Fibroblast of lung (primary cell): ENCODE measurements around the gene KIF4A.

Experiments used
- EZH2 ChIP-seq: IDR thresholded peaks from 2 replicates; pipeline ENCODE4 v1.5.1; 2012; ENCODE audit warnings: low read length, control low read depth, mild to moderate bottlenecking; ENCODE audit errors: missing control alignments
- TF ChIP-seq, protein P1 (sequence below), 2 donors: IDR thresholded peaks in 1 of 2; conservative IDR thresholded peaks in 1 of 2; 1 replicate in 1 of 2; 2 replicates in 1 of 2; pipeline ENCODE4 v1.5.1; 2011 to 2012; ENCODE audit warnings: low read length in 2 of 2, control low read depth in 1 of 2, inconsistent platforms in 1 of 2, low read depth in 1 of 2, mild to moderate bottlenecking in 1 of 2

DNA sequence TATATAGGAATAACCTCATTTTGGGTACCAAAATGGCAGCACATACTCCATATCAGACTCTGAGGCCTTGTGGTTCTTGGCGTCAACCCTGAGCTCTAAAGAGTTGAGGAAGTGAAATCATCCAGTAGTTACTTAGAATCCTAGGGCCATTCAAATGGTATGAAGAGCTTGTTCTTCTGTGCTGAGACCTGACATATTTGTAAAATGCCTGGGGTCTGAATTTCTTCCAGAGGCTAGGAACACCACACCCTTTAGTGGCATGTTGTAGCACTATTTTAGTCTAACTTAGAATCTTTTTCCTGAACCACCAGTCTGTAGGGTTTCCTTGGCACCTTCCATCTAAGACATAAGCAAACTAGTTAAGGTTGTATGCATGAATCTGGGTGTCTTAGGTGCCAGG is 115.1 kb downstream of the KIF4A start:
- TF ChIP-seq, protein P1, sequence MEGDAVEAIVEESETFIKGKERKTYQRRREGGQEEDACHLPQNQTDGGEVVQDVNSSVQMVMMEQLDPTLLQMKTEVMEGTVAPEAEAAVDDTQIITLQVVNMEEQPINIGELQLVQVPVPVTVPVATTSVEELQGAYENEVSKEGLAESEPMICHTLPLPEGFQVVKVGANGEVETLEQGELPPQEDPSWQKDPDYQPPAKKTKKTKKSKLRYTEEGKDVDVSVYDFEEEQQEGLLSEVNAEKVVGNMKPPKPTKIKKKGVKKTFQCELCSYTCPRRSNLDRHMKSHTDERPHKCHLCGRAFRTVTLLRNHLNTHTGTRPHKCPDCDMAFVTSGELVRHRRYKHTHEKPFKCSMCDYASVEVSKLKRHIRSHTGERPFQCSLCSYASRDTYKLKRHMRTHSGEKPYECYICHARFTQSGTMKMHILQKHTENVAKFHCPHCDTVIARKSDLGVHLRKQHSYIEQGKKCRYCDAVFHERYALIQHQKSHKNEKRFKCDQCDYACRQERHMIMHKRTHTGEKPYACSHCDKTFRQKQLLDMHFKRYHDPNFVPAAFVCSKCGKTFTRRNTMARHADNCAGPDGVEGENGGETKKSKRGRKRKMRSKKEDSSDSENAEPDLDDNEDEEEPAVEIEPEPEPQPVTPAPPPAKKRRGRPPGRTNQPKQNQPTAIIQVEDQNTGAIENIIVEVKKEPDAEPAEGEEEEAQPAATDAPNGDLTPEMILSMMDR (conservative IDR thresholded peaks at IDR 0.05 in 1 of 2, IDR thresholded peaks at IDR 0.05 in 1 of 2; ENCODE audit: low read depth in 1 of 2, low read length in 2 of 2), result no peak
- no peak for TF ChIP-seq EZH2
